ENCODE results near the gene DENND1A. TPM values are rescaled to one million over a fixed set of nuclear protein-coding genes. Genes with fewer than 3 reads are reported as not detected.

Gene DENND1A
- total RNA-seq, 6 experiments from 2014 or later: 13.9 to 22.6 (median 16.3) TPM

DNA sequence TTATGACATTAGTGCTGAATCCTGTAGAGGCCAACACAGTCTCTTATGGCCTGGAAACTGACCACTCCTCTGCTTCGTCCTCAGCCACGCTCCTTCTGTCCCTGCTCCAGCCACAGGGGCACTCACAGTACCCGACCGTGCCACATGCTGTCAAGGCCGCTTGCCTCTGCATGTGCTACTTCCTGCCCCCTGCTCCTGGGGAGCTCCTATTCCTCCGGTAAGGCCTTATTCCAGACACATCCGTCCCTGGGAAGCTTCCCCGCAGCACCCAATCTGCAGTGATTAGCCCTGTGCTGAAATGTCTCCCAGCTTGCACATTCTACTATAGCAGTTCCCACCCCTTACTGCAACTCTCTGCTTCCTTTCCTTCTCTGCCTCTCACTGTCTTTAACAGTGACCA, 386.4 kb downstream of the DENND1A start:
- Histone ChIP-seq H3K36me3 (no peaks in the 10 kb centered on the region), H3K4me1 (peaks cover 0 to 10% (median 0%) of the 10 kb centered on the region in 4 donors), H3K27me3 (no peaks in the 10 kb centered on the region), H3K27ac (no peak overlapping the region), H3K4me3 (no peak overlapping the region), H3K9me3 (no peaks in the 10 kb centered on the region)
- TF ChIP-seq CTCF (IDR thresholded peaks at IDR 0.05) (no peak), POLR2A (IDR thresholded peaks at IDR 0.05) (no peak)
- intact Hi-C loops (cut with DNase I): loop anchor here in 1 of 2 donors (10.0 kb wide), 1 partner anchor 501 kb away; no protein-coding TSS in a partner anchor
- 17% methylated on average over 1 of the region's 8 CpGs for WGBS (ENCODE audit: insufficient coverage, low coverage, low lambda C conversion rate, missing lambda C conversion rate)
- ATAC-seq: peak in 1 of 4 donors; percentile 29
- no peak for DNase-seq

DNA sequence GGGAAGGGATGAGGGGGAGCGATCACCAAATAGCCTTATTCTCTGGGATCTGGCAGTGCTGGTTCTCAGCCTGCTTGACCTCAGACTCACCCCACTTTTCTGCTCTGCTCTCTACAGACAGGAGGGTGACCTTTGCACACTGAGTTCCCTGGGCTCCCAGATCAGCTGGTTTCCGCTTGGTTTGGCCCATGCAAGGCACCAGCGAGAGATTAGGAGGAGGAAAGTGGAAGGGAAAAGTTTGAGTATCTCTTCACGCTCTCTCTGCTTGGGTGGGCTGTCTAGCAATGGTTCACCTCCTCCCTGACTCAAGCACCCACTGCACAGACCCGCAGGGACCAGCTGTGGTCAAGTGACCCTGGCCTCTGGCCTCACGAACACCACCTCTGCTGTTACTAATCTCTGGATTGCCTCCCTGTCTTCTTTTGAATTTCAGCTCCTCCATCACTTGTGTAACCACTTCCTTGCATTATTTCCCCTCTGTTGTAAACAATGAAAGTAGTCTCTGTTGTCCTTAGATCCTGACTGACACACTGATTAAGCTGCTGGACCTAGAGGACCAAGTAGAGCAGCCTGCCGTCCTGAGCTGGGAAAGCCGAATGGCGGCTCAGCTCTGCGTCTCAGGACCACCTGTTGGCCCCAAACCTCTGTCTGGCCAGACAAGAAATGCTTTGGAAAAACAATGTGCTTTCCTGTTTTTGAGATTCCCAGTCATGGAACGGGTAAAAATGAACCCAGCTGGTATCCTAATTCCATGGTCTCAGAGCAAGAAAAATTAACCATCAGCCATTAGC, 387.3 kb downstream of the DENND1A start:
- WGBS (ENCODE audit: insufficient coverage, low coverage, low lambda C conversion rate, missing lambda C conversion rate): 58% methylated on average over 11 of the region's 11 CpGs
- Histone ChIP-seq H3K9me3 (no peaks in the 10 kb centered on the region), H3K27ac (no peak overlapping the region), H3K36me3 (no peaks in the 10 kb centered on the region), H3K27me3 (no peaks in the 10 kb centered on the region), H3K4me1 (peaks cover 0 to 14% (median 0%) of the 10 kb centered on the region in 4 donors), H3K4me3 (no peak overlapping the region)
- peak; percentile 41 to 71 (median 66) for DNase-seq
- peak; percentile 95 to 97 (median 96) for ATAC-seq
- TF ChIP-seq POLR2A (IDR thresholded peaks at IDR 0.05): no peak
- no peak for TF ChIP-seq CTCF (IDR thresholded peaks at IDR 0.05)
- intact Hi-C loops (cut with DNase I): loop anchor here in 1 of 2 donors (10.0 kb wide), 1 partner anchor 502 kb away; no protein-coding TSS in a partner anchor

DNA sequence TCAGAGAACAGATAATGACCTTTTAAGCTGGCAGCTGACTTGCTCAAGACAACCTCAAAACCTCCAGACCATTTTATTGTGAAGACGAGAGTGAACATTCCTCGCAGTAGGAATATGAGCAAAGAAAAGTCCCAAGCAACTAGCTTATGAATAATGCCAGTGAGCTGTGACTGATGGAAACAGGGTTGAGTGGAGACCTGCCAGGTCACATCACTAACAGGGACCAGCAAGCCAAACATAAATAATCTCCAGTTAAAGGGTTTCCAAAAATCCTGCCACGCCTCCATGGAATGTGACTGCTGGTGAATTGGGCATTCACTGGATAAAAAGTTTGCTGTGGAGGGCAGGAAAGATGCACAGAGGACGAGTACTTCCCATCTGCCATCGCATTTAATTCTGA, 388.5 kb downstream of the DENND1A start:
- intact Hi-C loops (cut with DNase I): loop anchor here in 1 of 2 donors (10.0 kb wide), 1 partner anchor 503 kb away; no protein-coding TSS in a partner anchor
- 88% methylated on average over 5 of the region's 5 CpGs for WGBS (ENCODE audit: insufficient coverage, low coverage, low lambda C conversion rate, missing lambda C conversion rate)

GRCh38 chr9:123540457-123540856, 389.5 kb downstream of the DENND1A start:
- WGBS (ENCODE audit: insufficient coverage, low coverage, low lambda C conversion rate, missing lambda C conversion rate): 68% methylated on average over 3 of the region's 3 CpGs
- Histone ChIP-seq H3K27ac (no peak overlapping the region), H3K36me3 (no peaks in the 10 kb centered on the region), H3K9me3 (no peaks in the 10 kb centered on the region), H3K4me1 (peaks cover 0 to 14% (median 0%) of the 10 kb centered on the region in 4 donors), H3K4me3 (no peak overlapping the region), H3K27me3 (no peaks in the 10 kb centered on the region)
- ATAC-seq (no peak), DNase-seq (no peak)
- TF ChIP-seq CTCF (IDR thresholded peaks at IDR 0.05) (no peak), POLR2A (IDR thresholded peaks at IDR 0.05) (no peak)
- intact Hi-C loops (cut with DNase I): loop anchor here in 1 of 2 donors (10.0 kb wide), 1 partner anchor 504 kb away; no protein-coding TSS in a partner anchor

More for the DNA sequence above, 388.5 kb downstream of the DENND1A start:
- Histone ChIP-seq H3K9me3 (no peaks in the 10 kb centered on the region), H3K4me1 (peaks cover 0 to 14% (median 0%) of the 10 kb centered on the region in 4 donors), H3K36me3 (no peaks in the 10 kb centered on the region), H3K4me3 (no peak overlapping the region), H3K27me3 (no peaks in the 10 kb centered on the region), H3K27ac (no peak overlapping the region)
- DNase-seq: no peak
- no peak for ATAC-seq
- no peak for TF ChIP-seq CTCF (IDR thresholded peaks at IDR 0.05)
- TF ChIP-seq POLR2A (IDR thresholded peaks at IDR 0.05): no peak

All from right lobe of liver (tissue), 6 donors.